Liver (tissue), 2 donors: ENCODE measurements around the gene GRB7.

Experiments used
- REST ChIP-seq: IDR thresholded peaks from 2 replicates; pipeline ENCODE4 v1.6.1; 2016; ENCODE audit warnings: antibody characterized with exemption, mild to moderate bottlenecking
- TF ChIP-seq, protein P1 (sequence below): fragments of 150-350 bp; IDR thresholded peaks from 2 replicates; pipeline ENCODE4 v1.5.1; 2017; ENCODE audit warnings: improper control_type of control experiment, low read depth, low read length; ENCODE audit not compliant: missing input control
- TF ChIP-seq, protein P2 (sequence below): IDR thresholded peaks from 2 replicates; pipeline ENCODE4 v1.6.1; 2016; ENCODE audit warnings: antibody characterized with exemption
- donor health status: healthy.

DNA sequence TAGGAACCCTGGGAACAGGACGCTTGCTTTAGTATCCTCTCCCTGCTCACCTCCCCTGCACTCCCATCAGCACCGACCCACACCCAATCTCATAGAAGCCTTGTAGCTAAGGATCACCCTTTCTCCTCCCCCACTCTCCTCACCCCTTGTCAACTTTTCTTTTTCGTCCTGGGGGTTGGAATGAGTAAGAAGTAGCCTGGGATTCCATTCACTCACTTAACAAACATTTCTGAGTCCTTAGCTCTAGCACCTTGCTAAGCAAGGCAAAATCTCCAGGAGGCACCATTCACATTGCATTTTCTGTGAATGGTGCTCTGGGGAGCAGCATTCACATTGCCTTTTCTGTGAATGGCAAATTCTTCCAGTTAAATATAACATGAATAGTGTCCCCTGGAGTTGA lies 48.8 kb upstream of the GRB7 start:
- TF ChIP-seq REST: no peak
- TF ChIP-seq, protein P1, sequence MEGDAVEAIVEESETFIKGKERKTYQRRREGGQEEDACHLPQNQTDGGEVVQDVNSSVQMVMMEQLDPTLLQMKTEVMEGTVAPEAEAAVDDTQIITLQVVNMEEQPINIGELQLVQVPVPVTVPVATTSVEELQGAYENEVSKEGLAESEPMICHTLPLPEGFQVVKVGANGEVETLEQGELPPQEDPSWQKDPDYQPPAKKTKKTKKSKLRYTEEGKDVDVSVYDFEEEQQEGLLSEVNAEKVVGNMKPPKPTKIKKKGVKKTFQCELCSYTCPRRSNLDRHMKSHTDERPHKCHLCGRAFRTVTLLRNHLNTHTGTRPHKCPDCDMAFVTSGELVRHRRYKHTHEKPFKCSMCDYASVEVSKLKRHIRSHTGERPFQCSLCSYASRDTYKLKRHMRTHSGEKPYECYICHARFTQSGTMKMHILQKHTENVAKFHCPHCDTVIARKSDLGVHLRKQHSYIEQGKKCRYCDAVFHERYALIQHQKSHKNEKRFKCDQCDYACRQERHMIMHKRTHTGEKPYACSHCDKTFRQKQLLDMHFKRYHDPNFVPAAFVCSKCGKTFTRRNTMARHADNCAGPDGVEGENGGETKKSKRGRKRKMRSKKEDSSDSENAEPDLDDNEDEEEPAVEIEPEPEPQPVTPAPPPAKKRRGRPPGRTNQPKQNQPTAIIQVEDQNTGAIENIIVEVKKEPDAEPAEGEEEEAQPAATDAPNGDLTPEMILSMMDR: no peak
- TF ChIP-seq, protein P2, sequence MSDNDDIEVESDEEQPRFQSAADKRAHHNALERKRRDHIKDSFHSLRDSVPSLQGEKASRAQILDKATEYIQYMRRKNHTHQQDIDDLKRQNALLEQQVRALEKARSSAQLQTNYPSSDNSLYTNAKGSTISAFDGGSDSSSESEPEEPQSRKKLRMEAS: no peak
